Skeletal muscle cell (primary cell): Measurements from ENCODE around the gene ASCL1.

Experiments
- DNase-seq: peaks from one replicate; pipeline ENCODE4 v3.0.0-alpha.2; 2010; ENCODE audit warnings: low read depth
- H3K4me3 ChIP-seq: 2 replicates; pipeline ENCODE4 v1.5.1; 2011; ENCODE audit warnings: low read depth, mild to moderate bottlenecking, control low read depth, low read length, moderate library complexity

The ASCL1 gene

GRCh38 chr12:102966200-102966863 is 8.9 kb downstream of the ASCL1 start:
- DNase-seq, result no peak
- no peak overlapping the region for H3K4me3 ChIP-seq

GRCh38 chr12:102970780-102971179 is 13.3 kb downstream of the ASCL1 start:
- no peak overlapping the region for H3K4me3 ChIP-seq
- DNase-seq, result no peak

- DNase-seq, result no peak
- no peak overlapping the region for H3K4me3 ChIP-seq
These were observed 13.8 kb downstream of the ASCL1 start for GRCh38 chr12:102971227-102971626.

- H3K4me3 ChIP-seq, result no peak overlapping the region
- no peak for DNase-seq
These were observed 16.1 kb downstream of the ASCL1 start for GRCh38 chr12:102973583-102973982.

DNA sequence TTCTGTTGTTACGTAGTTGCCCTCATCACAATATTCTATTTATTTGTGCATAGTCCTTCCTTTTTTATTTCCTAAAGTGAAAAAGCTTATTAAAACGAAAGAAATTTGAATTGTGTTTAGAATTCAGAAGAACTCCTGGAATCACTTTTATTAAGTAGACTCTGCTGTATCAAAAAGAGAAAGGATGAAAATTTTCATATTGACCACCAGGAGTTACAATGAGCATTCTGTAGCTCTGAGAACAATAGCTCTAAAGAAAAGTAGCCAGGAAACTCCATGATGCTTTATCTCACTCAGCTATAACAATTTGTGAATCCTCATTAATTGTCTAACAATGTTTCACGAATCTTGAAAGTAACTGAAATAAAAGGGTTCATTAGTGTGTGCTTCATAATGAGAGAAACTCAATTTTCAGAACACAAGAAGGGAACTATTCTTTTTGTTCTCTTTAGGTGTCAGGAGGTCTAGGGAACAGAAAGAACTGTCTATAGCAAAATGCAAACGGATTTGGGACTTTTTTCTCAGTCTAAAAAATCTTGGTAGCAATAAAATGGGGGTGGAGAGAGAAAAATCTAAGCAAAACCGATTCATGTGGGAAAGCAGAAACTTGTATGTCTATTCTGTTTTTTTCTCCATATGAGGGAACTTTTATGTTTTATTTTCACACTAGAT is 19.3 kb downstream of the ASCL1 start:
- DNase-seq, result no peak
- H3K4me3 ChIP-seq, result no peak overlapping the region

DNA sequence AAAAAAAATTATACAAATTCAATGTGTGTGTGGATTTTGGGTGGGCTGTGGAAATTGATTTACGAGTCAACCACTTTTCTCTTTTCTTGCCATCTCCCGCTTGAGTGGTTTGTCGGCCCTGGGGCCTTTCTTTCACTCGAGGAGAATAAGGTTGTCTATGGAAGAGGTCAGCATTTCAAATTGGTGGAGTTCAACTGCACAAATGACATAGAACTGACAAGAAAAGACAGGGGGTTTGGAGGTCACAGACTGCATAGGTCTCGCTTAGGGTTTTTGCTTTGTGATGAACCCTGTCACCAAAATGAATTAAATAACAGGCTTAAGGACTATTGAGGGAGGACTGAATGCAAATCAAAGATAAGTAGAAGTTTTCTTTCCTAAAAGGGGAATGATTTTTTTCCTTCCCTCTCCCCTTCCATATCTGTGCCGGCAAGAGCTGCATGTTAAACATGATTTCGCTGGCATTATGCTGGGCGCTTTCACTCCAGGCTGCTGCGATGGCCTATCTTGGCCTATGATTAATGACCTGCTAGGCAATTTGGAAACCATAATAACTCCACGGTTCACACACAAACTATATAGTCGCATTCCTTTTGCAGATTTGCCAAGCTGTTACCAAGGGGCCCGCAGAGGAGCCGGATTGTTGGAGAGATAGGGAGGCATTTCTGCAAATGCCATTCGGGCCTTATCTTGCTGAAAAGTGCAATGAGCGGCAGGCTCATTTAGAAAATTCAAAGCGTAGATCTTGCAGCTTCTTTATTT is 20.7 kb downstream of the ASCL1 start:
- H3K4me3 ChIP-seq, result no peak overlapping the region
- DNase-seq, result no peak

GRCh38 chr12:102980350-102980749 is 22.9 kb downstream of the ASCL1 start:
- no peak for DNase-seq
- no peak overlapping the region for H3K4me3 ChIP-seq

DNA sequence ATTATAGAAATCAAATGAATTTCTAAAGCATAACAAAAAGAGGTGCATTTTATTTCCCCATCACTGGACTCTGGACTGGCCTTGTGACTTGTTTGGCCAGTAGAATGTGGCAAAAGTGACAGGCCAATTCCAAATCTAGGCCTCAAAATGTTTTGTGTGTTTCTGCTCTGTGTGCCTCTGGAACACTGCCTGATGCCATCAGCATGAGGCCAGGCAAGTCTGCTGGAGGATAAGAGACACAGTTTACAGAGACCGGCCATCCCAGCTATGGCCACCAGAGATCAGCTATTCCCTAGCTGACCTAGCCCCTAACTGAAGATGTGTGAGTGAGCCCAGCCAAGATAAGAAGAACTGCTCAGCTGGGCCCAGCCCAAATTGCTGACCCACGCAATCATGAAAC is 32.9 kb downstream of the ASCL1 start:
- no peak for DNase-seq
- no peak overlapping the region for H3K4me3 ChIP-seq

- no peak for DNase-seq
- H3K4me3 ChIP-seq, result no peak overlapping the region
These were observed 34.8 kb downstream of the ASCL1 start for GRCh38 chr12:102992297-102992696.

GRCh38 chr12:102992720-102993119 is 35.2 kb downstream of the ASCL1 start:
- no peak for DNase-seq
- no peak overlapping the region for H3K4me3 ChIP-seq

DNA sequence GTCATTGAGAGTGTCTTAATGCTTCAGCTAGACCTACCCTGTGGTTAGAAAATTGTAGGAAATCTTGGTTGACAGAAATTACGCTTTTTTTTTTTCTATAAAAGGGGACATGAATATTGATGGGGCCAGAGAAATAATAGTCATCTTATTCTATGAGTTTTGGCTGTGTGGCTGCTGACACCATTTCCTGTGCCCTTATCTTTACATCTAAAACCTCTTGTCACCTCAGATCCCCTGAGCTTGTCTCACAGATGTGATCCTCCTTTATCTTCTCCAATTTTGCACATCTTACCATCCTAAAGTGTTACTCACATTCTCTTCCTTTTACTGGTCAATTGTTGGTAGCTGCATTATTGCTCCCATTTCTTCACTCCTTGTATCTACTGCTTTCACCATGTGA is 36.1 kb downstream of the ASCL1 start:
- DNase-seq, result no peak
- H3K4me3 ChIP-seq, result no peak overlapping the region

DNA sequence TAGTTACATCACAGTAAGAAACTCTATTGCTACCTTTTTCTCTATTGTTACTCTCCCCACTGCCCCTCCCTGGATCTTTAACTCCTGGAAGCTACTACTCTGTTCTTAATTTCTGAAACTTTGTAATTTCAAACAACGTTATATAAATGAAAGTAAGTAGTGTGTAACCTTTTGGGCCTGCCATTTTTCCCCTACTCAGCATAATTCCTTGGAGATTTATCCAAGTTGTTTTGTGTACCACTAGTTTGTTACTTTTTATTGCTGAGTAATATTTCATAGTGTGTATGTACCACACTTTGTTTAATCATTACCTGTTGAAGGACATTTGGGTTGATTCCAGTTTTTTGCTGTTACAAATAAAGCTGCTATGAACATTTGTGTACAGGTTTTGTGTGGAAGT is 37.9 kb downstream of the ASCL1 start:
- DNase-seq, result no peak
- H3K4me3 ChIP-seq, result no peak overlapping the region
